ENCODE data around the gene KLHL13. TPM values are rescaled to one million over a fixed set of nuclear protein-coding genes. Genes with fewer than 3 reads are reported as not detected.

Gene KLHL13
- total RNA-seq, 1 experiment from 2014 or later = 1.6 TPM

- H3K27me3 Mint-ChIP-seq (ENCODE audit: insufficient read depth, unreplicated experiment) = peaks cover 4% of the 10 kb centered on the region
- DNase-seq (ENCODE audit: unreplicated experiment) = no peak
- peaks cover 22% of the 10 kb centered on the region for H3K4me1 Mint-ChIP-seq (ENCODE audit: insufficient read depth, unreplicated experiment)
- ChIA-PET POLR2A (interaction anchor here (0.6 kb wide), 1 partner anchor 62 kb away, joined by 3 read pairs; no protein-coding TSS in a partner anchor), CTCF (interaction anchor here (0.6 to 1.0 kb wide), 5 partner anchors 15 to 1783 kb away, joined by 3 to 4 read pairs (median 3); no protein-coding TSS in a partner anchor)
- intact Hi-C loops (cut with micrococcal nuclease) = loop anchor here (10.0 kb wide), 1 partner anchor 1493 kb away; no protein-coding TSS in a partner anchor
- H3K27ac Mint-ChIP-seq (ENCODE audit: low read depth, unreplicated experiment) = no peak overlapping the region
- no peak overlapping the region for H3K4me3 Mint-ChIP-seq (ENCODE audit: unreplicated experiment)
- TF ChIP-seq CTCF (IDR thresholded peaks at IDR 0.05; ENCODE audit: unreplicated experiment) = no peak
- BruUV-seq (replicated peaks) = no TSS peak
- H3K36me3 Mint-ChIP-seq (ENCODE audit: insufficient read depth, unreplicated experiment) = no peaks in the 10 kb centered on the region
- H3K9me3 Mint-ChIP-seq (ENCODE audit: unreplicated experiment) = no peaks in the 10 kb centered on the region
Observed at GRCh38 chrX:117987373-117987772, 129.2 kb downstream of the KLHL13 start.

- no peak for TF ChIP-seq CTCF (IDR thresholded peaks at IDR 0.05; ENCODE audit: unreplicated experiment)
- no peak overlapping the region for H3K4me3 Mint-ChIP-seq (ENCODE audit: unreplicated experiment)
- ChIA-PET POLR2A (no interaction called here), CTCF (interaction anchor here (0.6 to 4.2 kb wide), 11 partner anchors 9 to 1791 kb away, joined by 3 to 35 read pairs (median 4); no protein-coding TSS in a partner anchor)
- H3K27me3 Mint-ChIP-seq (ENCODE audit: insufficient read depth, unreplicated experiment) = peaks cover 7% of the 10 kb centered on the region
- H3K27ac Mint-ChIP-seq (ENCODE audit: low read depth, unreplicated experiment) = no peak overlapping the region
- intact Hi-C loops (cut with micrococcal nuclease) = loop anchor here (2.0 to 10.0 kb wide), 2 partner anchors 1490 to 1780 kb away; no protein-coding TSS in a partner anchor
- DNase-seq (ENCODE audit: unreplicated experiment) = no peak
- BruUV-seq (replicated peaks) = no TSS peak
- no peaks in the 10 kb centered on the region for H3K9me3 Mint-ChIP-seq (ENCODE audit: unreplicated experiment)
- H3K4me1 Mint-ChIP-seq (ENCODE audit: insufficient read depth, unreplicated experiment) = peaks cover 9% of the 10 kb centered on the region
- no peaks in the 10 kb centered on the region for H3K36me3 Mint-ChIP-seq (ENCODE audit: insufficient read depth, unreplicated experiment)
Observed at GRCh38 chrX:117985241-117985640, 131.4 kb downstream of the KLHL13 start.

GRCh38 chrX:117982694-117983392 is 133.8 kb downstream of the KLHL13 start:
- no peak for DNase-seq (ENCODE audit: unreplicated experiment)
- H3K27me3 Mint-ChIP-seq (ENCODE audit: insufficient read depth, unreplicated experiment) = peaks cover 7% of the 10 kb centered on the region
- ChIA-PET POLR2A (interaction anchor here (1.4 kb wide), 1 partner anchor 9 kb away, joined by 6 read pairs; no protein-coding TSS in a partner anchor), CTCF (interaction anchor here (1.4 to 4.2 kb wide), 3 partner anchors 9 to 12 kb away, joined by 5 to 35 read pairs (median 6); no protein-coding TSS in a partner anchor)
- TF ChIP-seq CTCF (IDR thresholded peaks at IDR 0.05; ENCODE audit: unreplicated experiment) = no peak
- no peaks in the 10 kb centered on the region for H3K4me1 Mint-ChIP-seq (ENCODE audit: insufficient read depth, unreplicated experiment)
- H3K36me3 Mint-ChIP-seq (ENCODE audit: insufficient read depth, unreplicated experiment) = no peaks in the 10 kb centered on the region
- BruUV-seq (replicated peaks) = no TSS peak
- H3K4me3 Mint-ChIP-seq (ENCODE audit: unreplicated experiment) = no peak overlapping the region
- no peaks in the 10 kb centered on the region for H3K9me3 Mint-ChIP-seq (ENCODE audit: unreplicated experiment)
- intact Hi-C loops (cut with micrococcal nuclease) = loop anchor here (10.0 kb wide), 1 partner anchor 1488 kb away; no protein-coding TSS in a partner anchor
- H3K27ac Mint-ChIP-seq (ENCODE audit: low read depth, unreplicated experiment) = no peak overlapping the region

- BruUV-seq (replicated peaks) = no TSS peak
- no peak overlapping the region for H3K4me3 Mint-ChIP-seq (ENCODE audit: unreplicated experiment)
Observed at GRCh38 chrX:117978402-117978801, 138.2 kb downstream of the KLHL13 start.

More at GRCh38 chrX:117978402-117978801, 138.2 kb downstream of the KLHL13 start:
- ChIA-PET POLR2A (no interaction called here), CTCF (interaction anchor here (0.7 kb wide), 1 partner anchor 792 kb away, joined by 3 read pairs; no protein-coding TSS in a partner anchor)
- no peaks in the 10 kb centered on the region for H3K9me3 Mint-ChIP-seq (ENCODE audit: unreplicated experiment)
- no peak for DNase-seq (ENCODE audit: unreplicated experiment)
- H3K4me1 Mint-ChIP-seq (ENCODE audit: insufficient read depth, unreplicated experiment) = no peaks in the 10 kb centered on the region
- no peaks in the 10 kb centered on the region for H3K36me3 Mint-ChIP-seq (ENCODE audit: insufficient read depth, unreplicated experiment)
- TF ChIP-seq CTCF (IDR thresholded peaks at IDR 0.05; ENCODE audit: unreplicated experiment) = no peak
- peaks cover 7% of the 10 kb centered on the region for H3K27me3 Mint-ChIP-seq (ENCODE audit: insufficient read depth, unreplicated experiment)
- H3K27ac Mint-ChIP-seq (ENCODE audit: low read depth, unreplicated experiment) = no peak overlapping the region
- intact Hi-C loops (cut with micrococcal nuclease) = no loop called here
